Duodenal mucosa (tissue), 2 donors: ENCODE results near the gene NCBP2.

Source experiments
- H3K27ac ChIP-seq: one replicate; pipeline ENCODE4 v1.7.0; 2013; ENCODE audit warnings: low read depth, low read length
- H3K27me3 ChIP-seq, 2 donors: one replicate each; pipeline ENCODE4 v1.7.0; 2013; ENCODE audit warnings: low read length in 2 of 2, control low read depth in 1 of 2; ENCODE audit not compliant: insufficient read depth in 2 of 2, control insufficient read depth in 1 of 2
- H3K36me3 ChIP-seq, 2 donors: one replicate each; pipeline ENCODE4 v1.7.0; 2013; ENCODE audit warnings: low read length in 2 of 2, control low read depth in 1 of 2; ENCODE audit not compliant: insufficient read depth in 2 of 2, control insufficient read depth in 1 of 2
- H3K4me1 ChIP-seq, 2 donors: one replicate each; pipeline ENCODE4 v1.7.0; 2013; ENCODE audit warnings: low read length in 2 of 2, control low read depth in 1 of 2; ENCODE audit not compliant: insufficient read depth in 2 of 2, control insufficient read depth in 1 of 2
- H3K4me3 ChIP-seq, 2 donors: one replicate each; pipeline ENCODE4 v1.7.0; 2013; ENCODE audit warnings: low read length in 2 of 2, low read depth in 1 of 2
- H3K9ac ChIP-seq, 2 donors: one replicate each; pipeline ENCODE4 v1.7.0; 2013; ENCODE audit warnings: low read length in 2 of 2, low read depth in 1 of 2
- H3K9me3 ChIP-seq, 2 donors: one replicate each; pipeline ENCODE4 v1.7.0; 2013; ENCODE audit warnings: low read length in 2 of 2, control low read depth in 1 of 2; ENCODE audit not compliant: control insufficient read depth in 1 of 2

The NCBP2 gene

GRCh38 chr3:196942226-196942914 is at the start of gene NCBP2:
Gene NCBP2 (minus strand): TSS chr3:196942528. CDS start chr3:196942503, 25 bp downstream.
- Histone ChIP-seq H3K9ac (peak within 1 kb of the TSS; percentile 93 to 100), H3K27ac (peak within 1 kb of the TSS; percentile 89), H3K27me3 (no peaks in the 10 kb centered on the region), H3K4me1 (peaks cover 16 to 20% of the 10 kb centered on the region in 2 donors), H3K36me3 (peaks cover 10 to 22% of the 10 kb centered on the region in 2 donors), H3K9me3 (no peaks in the 10 kb centered on the region), H3K4me3 (peak within 1 kb of the TSS; percentile 99)

GRCh38 chr3:196991581-196992460 is 49.5 kb upstream of the NCBP2 start:
- Histone ChIP-seq H3K9me3 (no peaks in the 10 kb centered on the region), H3K9ac (no peak overlapping the region), H3K36me3 (no peaks in the 10 kb centered on the region), H3K4me3 (no peak overlapping the region), H3K27ac (no peak overlapping the region), H3K4me1 (peaks cover 10 to 16% of the 10 kb centered on the region in 2 donors), H3K27me3 (no peaks in the 10 kb centered on the region)

GRCh38 chr3:196990601-196991007 is 48.3 kb upstream of the NCBP2 start:
- H3K27me3 ChIP-seq, result no peaks in the 10 kb centered on the region
- no peaks in the 10 kb centered on the region for H3K36me3 ChIP-seq
- H3K9ac ChIP-seq, result no peak overlapping the region
- no peak overlapping the region for H3K4me3 ChIP-seq
- no peaks in the 10 kb centered on the region for H3K9me3 ChIP-seq
- H3K4me1 ChIP-seq, result peaks cover 10 to 16% of the 10 kb centered on the region in 2 donors
- no peak overlapping the region for H3K27ac ChIP-seq

GRCh38 chr3:196989721-196990262 is 47.5 kb upstream of the NCBP2 start:
- Histone ChIP-seq H3K9me3 (no peaks in the 10 kb centered on the region), H3K4me1 (peaks cover 10 to 16% of the 10 kb centered on the region in 2 donors), H3K27me3 (no peaks in the 10 kb centered on the region), H3K4me3 (no peak overlapping the region), H3K27ac (no peak overlapping the region), H3K9ac (no peak overlapping the region), H3K36me3 (no peaks in the 10 kb centered on the region)

GRCh38 chr3:196988241-196989029 is 46.1 kb upstream of the NCBP2 start:
- no peaks in the 10 kb centered on the region for H3K36me3 ChIP-seq
- no peak overlapping the region for H3K9ac ChIP-seq
- H3K4me3 ChIP-seq, result peak overlapping the region in 1 of 2 donors; percentile 13
- H3K9me3 ChIP-seq, result peaks cover 1 to 2% of the 10 kb centered on the region in 2 donors
- H3K27me3 ChIP-seq, result no peaks in the 10 kb centered on the region
- no peak overlapping the region for H3K27ac ChIP-seq
- H3K4me1 ChIP-seq, result peaks cover 10 to 16% of the 10 kb centered on the region in 2 donors

- no peak overlapping the region for H3K9ac ChIP-seq
- H3K9me3 ChIP-seq, result peaks cover 5% of the 10 kb centered on the region in 2 donors
- H3K27ac ChIP-seq, result no peak overlapping the region
- no peak overlapping the region for H3K4me3 ChIP-seq
- peaks cover 10 to 16% of the 10 kb centered on the region in 2 donors for H3K4me1 ChIP-seq
- no peaks in the 10 kb centered on the region for H3K27me3 ChIP-seq
- no peaks in the 10 kb centered on the region for H3K36me3 ChIP-seq
Observed at GRCh38 chr3:196987022-196987421, 44.7 kb upstream of the NCBP2 start.

GRCh38 chr3:196985954-196986885 is 43.9 kb upstream of the NCBP2 start:
- Histone ChIP-seq H3K4me3 (no peak overlapping the region), H3K27ac (no peak overlapping the region), H3K4me1 (peaks cover 10 to 16% of the 10 kb centered on the region in 2 donors), H3K27me3 (no peaks in the 10 kb centered on the region), H3K9me3 (peaks cover 5% of the 10 kb centered on the region in 2 donors), H3K9ac (no peak overlapping the region), H3K36me3 (no peaks in the 10 kb centered on the region)

GRCh38 chr3:196985298-196985697 is 43.0 kb upstream of the NCBP2 start:
- Histone ChIP-seq H3K4me1 (peaks cover 10 to 16% of the 10 kb centered on the region in 2 donors), H3K36me3 (no peaks in the 10 kb centered on the region), H3K27me3 (no peaks in the 10 kb centered on the region), H3K9ac (no peak overlapping the region), H3K4me3 (no peak overlapping the region), H3K9me3 (peaks cover 5% of the 10 kb centered on the region in 2 donors), H3K27ac (no peak overlapping the region)

- Histone ChIP-seq H3K27me3 (no peaks in the 10 kb centered on the region), H3K36me3 (no peaks in the 10 kb centered on the region), H3K4me1 (peaks cover 3 to 5% of the 10 kb centered on the region in 2 donors), H3K4me3 (no peak overlapping the region), H3K9me3 (peaks cover 5% of the 10 kb centered on the region in 2 donors), H3K27ac (no peak overlapping the region), H3K9ac (no peak overlapping the region)
Observed at GRCh38 chr3:196983186-196983585, 40.9 kb upstream of the NCBP2 start.
